ENCODE results near the gene SLC22A13.
A peak's percentile ranks its signal among the peaks of the same experiment; 100 is the strongest.
"Not testable (repeated sequence)": the region's sequence is repeated elsewhere in the genome, so short reads cannot be mapped to it uniquely, and the experiment has no call there.

The SLC22A13 gene

DNA sequence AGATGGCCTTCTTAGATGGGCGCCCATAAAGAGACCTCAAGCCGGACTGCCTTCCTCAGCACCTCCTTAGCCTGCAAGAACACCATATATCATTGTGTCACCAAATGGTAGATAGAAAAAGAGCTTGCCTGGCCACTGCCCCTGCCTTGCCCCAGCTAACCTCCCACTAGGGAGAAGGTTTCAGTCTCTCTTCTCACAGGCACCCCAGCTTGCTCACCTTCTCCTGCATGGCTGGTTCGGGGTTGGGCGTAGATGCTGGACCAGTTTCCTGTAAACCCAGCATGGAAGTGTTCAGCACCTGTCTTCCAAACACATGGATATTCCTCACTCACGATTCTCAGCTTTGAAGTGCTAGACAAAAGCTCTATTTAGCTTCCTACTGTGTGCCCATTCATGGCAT lies 13.2 kb downstream of the SLC22A13 start:
- H3K4me3 ChIP-seq (ENCODE audit: low read depth, low read length): no peak overlapping the region
- no peak for DNase-seq (ENCODE audit: low read depth)
- TF ChIP-seq, protein P1, sequence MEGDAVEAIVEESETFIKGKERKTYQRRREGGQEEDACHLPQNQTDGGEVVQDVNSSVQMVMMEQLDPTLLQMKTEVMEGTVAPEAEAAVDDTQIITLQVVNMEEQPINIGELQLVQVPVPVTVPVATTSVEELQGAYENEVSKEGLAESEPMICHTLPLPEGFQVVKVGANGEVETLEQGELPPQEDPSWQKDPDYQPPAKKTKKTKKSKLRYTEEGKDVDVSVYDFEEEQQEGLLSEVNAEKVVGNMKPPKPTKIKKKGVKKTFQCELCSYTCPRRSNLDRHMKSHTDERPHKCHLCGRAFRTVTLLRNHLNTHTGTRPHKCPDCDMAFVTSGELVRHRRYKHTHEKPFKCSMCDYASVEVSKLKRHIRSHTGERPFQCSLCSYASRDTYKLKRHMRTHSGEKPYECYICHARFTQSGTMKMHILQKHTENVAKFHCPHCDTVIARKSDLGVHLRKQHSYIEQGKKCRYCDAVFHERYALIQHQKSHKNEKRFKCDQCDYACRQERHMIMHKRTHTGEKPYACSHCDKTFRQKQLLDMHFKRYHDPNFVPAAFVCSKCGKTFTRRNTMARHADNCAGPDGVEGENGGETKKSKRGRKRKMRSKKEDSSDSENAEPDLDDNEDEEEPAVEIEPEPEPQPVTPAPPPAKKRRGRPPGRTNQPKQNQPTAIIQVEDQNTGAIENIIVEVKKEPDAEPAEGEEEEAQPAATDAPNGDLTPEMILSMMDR (IDR thresholded peaks at IDR 0.05; ENCODE audit: control insufficient read depth, extremely low read depth, insufficient read depth): no peak

DNA sequence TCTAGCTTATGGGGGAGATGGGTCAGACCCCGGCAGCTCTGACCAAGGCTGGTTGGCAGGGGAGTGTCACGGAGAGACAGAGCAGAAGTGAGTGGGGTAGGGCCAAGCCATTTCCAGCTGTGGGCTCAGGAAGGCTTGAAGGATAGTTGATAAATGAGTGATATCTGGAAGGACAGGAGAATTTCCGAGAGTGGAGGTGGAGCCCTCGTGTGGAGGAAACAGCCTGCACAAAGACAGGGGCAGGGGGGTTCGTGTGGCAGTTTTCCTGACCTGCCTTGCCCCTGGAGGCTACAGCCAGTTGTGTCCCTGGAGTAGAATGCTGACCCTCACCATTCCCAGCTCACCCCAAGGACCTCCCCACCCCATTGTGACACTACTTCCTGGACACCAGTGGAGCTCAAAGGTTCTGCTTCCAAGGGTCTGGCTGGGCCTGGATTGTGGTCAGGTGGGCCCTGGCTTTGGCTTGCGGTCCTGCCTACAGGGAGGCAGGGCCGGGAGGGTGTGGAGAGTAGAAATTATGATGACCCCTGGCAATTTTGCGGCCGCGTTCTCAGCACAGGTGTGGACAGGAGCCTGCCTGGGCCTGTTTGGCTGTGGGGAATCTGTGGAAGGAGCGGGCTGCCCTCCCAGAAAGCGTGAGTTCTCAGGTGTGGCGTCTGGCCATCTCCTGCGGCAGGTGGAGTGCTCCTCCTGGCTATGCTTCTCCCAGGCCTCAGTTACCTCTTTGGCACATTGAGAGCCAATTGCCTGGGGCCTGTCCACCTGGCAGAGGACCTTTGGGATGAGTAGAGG lies 16.5 kb downstream of the SLC22A13 start, which contains the start of gene SLC22A14:
TSS of gene SLC22A14 (plus strand) at position 400 of the 792 bp plus-strand sequence. CDS start 23,733 bp downstream, outside the sequence.
- no peak for DNase-seq (ENCODE audit: low read depth)
- H3K4me3 ChIP-seq (ENCODE audit: low read depth, low read length): no peak within 1 kb of the TSS
- TF ChIP-seq, protein P1 (IDR thresholded peaks at IDR 0.05; ENCODE audit: control insufficient read depth, extremely low read depth, insufficient read depth): no peak

DNA sequence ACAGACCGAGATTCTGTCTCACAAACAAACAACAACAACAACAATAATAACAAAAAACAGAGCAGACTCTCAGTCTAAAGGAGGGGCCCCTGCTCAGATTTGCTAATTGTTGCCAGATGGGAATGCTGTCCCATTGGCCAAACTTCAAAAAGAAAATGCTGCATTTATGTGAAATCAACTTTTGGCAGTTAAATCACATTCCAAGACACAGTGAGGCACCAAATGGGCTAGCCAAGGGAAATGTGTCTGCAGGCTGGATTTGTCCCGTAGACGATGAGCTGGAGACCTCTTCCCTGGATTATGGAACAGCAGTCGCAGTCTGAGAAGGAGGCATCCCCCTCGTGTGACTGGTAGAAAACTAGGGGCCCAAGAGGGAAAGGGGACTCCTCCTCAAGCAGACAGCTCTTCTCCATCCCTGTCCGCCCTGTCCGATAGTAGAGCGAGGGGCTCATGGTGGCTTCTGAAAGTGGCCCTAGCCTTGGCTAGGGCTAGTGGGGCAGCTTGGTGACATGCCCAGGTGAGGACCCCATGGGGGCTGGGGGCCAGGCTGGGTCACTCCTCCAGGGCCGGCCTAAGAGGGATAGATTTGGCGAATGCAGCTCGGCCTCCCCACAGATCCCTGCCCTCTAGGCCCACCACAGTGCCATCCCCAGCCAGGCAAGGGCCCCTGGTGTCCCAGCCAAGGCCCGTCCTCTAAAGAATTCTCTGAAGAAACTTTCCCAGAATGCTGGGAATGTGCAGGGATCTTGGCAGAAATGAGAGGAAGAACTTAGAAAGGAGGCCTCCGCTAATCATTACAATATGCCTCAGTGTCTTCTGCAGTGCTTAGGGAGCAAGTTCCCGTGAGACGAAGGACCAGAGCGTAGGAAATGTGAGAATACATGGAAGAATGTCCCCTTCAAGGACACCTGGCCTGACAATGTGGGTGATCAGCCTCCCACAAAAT lies 18.5 kb downstream of the SLC22A13 start:
- no peak for DNase-seq (ENCODE audit: low read depth)
- H3K4me3 ChIP-seq (ENCODE audit: low read depth, low read length): no peak overlapping the region
- TF ChIP-seq, protein P1 (IDR thresholded peaks at IDR 0.05; ENCODE audit: control insufficient read depth, extremely low read depth, insufficient read depth): no peak

DNA sequence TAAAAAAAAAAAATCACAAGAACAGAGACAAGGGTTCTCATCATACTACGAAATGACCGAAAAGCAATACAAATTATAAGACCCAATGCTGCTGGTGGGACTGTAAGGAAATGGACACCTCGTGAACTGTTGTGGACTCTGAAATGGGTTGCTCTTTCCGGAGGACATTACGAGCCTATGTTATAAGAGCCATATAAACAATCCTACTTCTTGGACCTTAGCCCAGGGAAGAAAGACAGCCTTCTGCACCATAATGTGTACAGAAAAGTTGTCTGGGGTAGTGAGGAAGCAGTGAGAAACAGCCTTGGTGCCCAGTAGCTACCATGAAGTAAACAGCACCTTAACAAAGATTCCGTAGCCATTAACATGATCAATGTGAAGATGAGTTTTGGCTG lies 19.1 kb downstream of the SLC22A13 start:
- TF ChIP-seq, protein P1 (IDR thresholded peaks at IDR 0.05; ENCODE audit: control insufficient read depth, extremely low read depth, insufficient read depth): no peak
- peak; percentile 27 for DNase-seq (ENCODE audit: low read depth)
- H3K4me3 ChIP-seq (ENCODE audit: low read depth, low read length): no peak overlapping the region

DNA sequence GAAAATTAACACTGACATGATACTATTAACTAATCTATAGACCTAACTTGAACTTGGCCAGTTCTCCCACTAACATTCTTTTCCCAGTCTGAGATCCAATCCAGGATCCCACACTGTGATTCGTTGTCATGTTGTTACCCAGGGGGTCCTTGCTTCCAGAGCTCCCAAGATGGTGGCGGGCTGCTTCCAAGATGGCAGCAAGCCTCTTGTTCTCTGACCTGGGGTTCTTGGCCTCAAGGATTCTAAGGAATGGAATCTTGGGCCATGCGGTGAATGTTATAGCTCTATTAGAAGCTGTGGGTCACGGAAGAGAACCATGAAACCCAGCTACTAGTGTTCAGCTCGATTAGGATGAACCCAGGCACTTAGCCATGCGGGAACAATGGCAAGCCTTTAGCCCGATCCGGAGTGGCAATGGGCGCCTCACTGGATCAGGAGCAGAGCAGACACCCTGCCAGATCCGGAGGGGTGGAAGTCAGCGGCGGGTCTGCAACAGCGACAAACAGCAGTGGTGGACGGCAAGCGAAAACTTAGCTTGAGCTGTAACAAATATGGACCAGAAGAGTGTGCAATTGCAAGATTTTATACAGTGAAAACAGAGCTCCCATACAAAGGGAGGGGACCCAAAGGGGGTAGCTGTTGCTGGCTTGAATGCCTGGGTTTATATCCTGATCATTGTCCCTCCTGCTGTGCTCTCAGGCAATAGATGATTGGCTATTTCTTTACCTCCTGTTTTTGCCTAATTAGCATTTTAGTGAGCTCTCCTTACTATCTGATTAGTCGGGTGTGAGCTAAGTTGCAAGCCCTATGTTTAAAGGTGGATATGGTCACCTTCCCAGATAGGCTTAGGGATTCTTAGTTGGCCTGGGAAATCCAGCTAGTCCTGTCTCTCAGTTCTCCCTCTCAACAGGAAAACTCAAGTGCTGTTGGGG lies 23.9 kb downstream of the SLC22A13 start:
- H3K4me3 ChIP-seq (ENCODE audit: low read depth, low read length); DNase-seq (ENCODE audit: low read depth): not testable (repeated sequence)

DNA sequence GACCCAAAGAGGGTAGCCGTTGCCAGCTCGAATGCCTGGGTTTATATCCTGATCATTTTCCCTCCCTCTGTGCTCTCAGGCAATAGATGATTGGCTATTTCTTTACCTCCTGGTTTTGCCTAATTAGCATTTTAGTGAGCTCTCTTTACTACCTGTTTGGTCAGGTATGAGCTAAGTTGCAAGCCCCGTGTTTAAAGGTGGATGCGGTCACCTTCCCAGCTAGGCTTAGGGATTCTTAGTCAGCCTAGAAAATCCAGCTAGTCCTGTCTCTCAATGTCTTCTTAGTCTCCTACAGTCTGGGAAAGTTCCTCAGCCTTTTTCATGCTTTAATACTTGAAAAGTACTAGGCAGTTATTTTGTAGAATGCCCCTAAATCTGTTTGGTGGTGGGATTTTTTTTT lies 31.4 kb downstream of the SLC22A13 start:
- not testable (repeated sequence) for DNase-seq (ENCODE audit: low read depth); H3K4me3 ChIP-seq (ENCODE audit: low read depth, low read length)

DNA sequence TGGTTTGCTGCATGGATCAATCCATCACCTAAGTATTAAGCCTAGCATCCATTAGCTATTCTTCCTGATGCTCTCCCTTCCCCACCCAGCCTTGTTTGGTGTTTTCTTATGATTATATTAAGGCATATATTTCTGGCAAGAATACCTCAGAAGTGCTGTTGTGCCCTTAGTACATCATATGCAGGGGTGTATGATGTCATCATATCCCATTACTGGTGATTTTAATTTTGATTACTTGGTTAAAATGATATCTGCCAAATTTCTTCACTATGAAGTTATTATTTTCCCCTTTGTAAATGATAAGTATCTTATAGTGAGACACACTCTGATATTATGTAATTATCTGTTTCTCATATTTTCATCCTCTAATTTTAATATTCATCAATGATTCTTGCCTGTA lies 31.9 kb downstream of the SLC22A13 start:
- H3K4me3 ChIP-seq (ENCODE audit: low read depth, low read length): no peak overlapping the region
- TF ChIP-seq, protein P1 (IDR thresholded peaks at IDR 0.05; ENCODE audit: control insufficient read depth, extremely low read depth, insufficient read depth): no peak
- DNase-seq (ENCODE audit: low read depth): no peak
